Measurements from ENCODE around the gene MPC1L. TPM values are rescaled to one million over a fixed set of nuclear protein-coding genes. Genes with fewer than 3 reads are reported as not detected.
A peak's percentile ranks its signal among the peaks of the same experiment; 100 is the strongest.
"Not testable (repeated sequence)": the region's sequence is repeated elsewhere in the genome, so short reads cannot be mapped to it uniquely, and the experiment has no call there.

The MPC1L gene
- polyA plus RNA-seq (not detected in 3 replicates), polyA minus RNA-seq (not detected in 3 replicates)
- not detected for polyA plus RNA-seq (2011; ENCODE audit: low read depth)
- polyA plus RNA-seq (2011; cell fraction: cytosol; rRNA removed): not detected in 2 replicates
- polyA plus RNA-seq (2011; cell fraction: nucleus; rRNA removed): not detected in 2 replicates
- polyA plus RNA-seq (2012; ENCODE audit: low replicate concordance): not detected in 2 replicates
- polyA minus RNA-seq (2011; cell fraction: cytosol; rRNA and poly(A)+ RNA removed): not detected
- polyA minus RNA-seq (2011; cell fraction: nucleus; rRNA and poly(A)+ RNA removed): not detected in 2 replicates

GRCh38 chrX:40623139-40623536 is at the start of gene MPC1L:
MPC1L (plus strand) TSS chrX:40623428; CDS start chrX:40623566, 138 bp downstream.
- DNase-seq (ENCODE audit: low read depth, low spot score) (no peak), FAIRE-seq (no peak)
- H2AFZ ChIP-seq (ENCODE audit: control insufficient read depth, low read length): no peak within 1 kb of the TSS
- no peak within 1 kb of the TSS for H3K4me2 ChIP-seq (ENCODE audit: control insufficient read depth, extremely low read depth, insufficient read depth, low read depth, low read length)
- H3K36me3 ChIP-seq (ENCODE audit: control insufficient read depth in 2 of 2, extremely low read depth in 1 of 2, insufficient read depth in 2 of 2, low read length in 2 of 2): peaks cover 0 to 2% of the 10 kb centered on the region in 2 experiments
- H3K79me2 ChIP-seq (ENCODE audit: control insufficient read depth, insufficient read depth, low read length): no peaks in the 10 kb centered on the region
- H3K9me1 ChIP-seq (ENCODE audit: control insufficient read depth, extremely low read depth, insufficient read depth, low read length): no peaks in the 10 kb centered on the region
- H3K4me3 ChIP-seq (ENCODE audit: control insufficient read depth in 2 of 3, extremely low read depth in 1 of 3, insufficient read depth in 2 of 3, low read depth in 1 of 3, low read length in 3 of 3): no peak within 1 kb of the TSS
- H3K27me3 ChIP-seq (ENCODE audit: control insufficient read depth, extremely low read depth, insufficient read depth, low read length): no peaks in the 10 kb centered on the region
- H3K27ac ChIP-seq (ENCODE audit: control insufficient read depth, insufficient read depth, low read length): no peak within 1 kb of the TSS
- no peaks in the 10 kb centered on the region for H4K20me1 ChIP-seq (ENCODE audit: control insufficient read depth, extremely low read depth, insufficient read depth, low read length)
- H3K4me1 ChIP-seq (ENCODE audit: control insufficient read depth, extremely low read depth, insufficient read depth, low read length): no peaks in the 10 kb centered on the region
- H3K9me3 ChIP-seq (ENCODE audit: control insufficient read depth, low read depth, low read length): no peaks in the 10 kb centered on the region
- TF ChIP-seq CTCF (optimal IDR thresholded peaks at IDR 0.05 in 1 of 3, IDR thresholded peaks at IDR 0.05 in 1 of 3, conservative IDR thresholded peaks at IDR 0.05 in 1 of 3; ENCODE audit: extremely low read depth in 1 of 3, insufficient read depth in 2 of 3, low read length in 3 of 3): no peak
- dilution Hi-C loops (cut with MboI; ENCODE audit: extremely low pct_ligation_motif_present, low sequenced_read_pairs): no loop called here
- H3K9ac ChIP-seq (ENCODE audit: control insufficient read depth, extremely low read depth, insufficient read depth, low read length): no peak within 1 kb of the TSS

- no peaks in the 10 kb centered on the region for H3K4me1 ChIP-seq (ENCODE audit: control insufficient read depth, extremely low read depth, insufficient read depth, low read length)
- dilution Hi-C loops (cut with MboI; ENCODE audit: extremely low pct_ligation_motif_present, low sequenced_read_pairs): no loop called here
- H3K4me2 ChIP-seq (ENCODE audit: control insufficient read depth, extremely low read depth, insufficient read depth, low read depth, low read length): no peak overlapping the region
- DNase-seq (ENCODE audit: low read depth, low spot score) (no peak), FAIRE-seq (no peak)
- H3K27me3 ChIP-seq (ENCODE audit: control insufficient read depth, extremely low read depth, insufficient read depth, low read length): peaks cover 5% of the 10 kb centered on the region
- no peaks in the 10 kb centered on the region for H3K9me3 ChIP-seq (ENCODE audit: control insufficient read depth, low read depth, low read length)
- no peak for TF ChIP-seq EZH2 (IDR thresholded peaks at IDR 0.05; ENCODE audit: low read length)
- peak; percentile 53 to 90 (median 60) for TF ChIP-seq CTCF (optimal IDR thresholded peaks at IDR 0.05 in 1 of 3, IDR thresholded peaks at IDR 0.05 in 1 of 3, conservative IDR thresholded peaks at IDR 0.05 in 1 of 3; ENCODE audit: extremely low read depth in 1 of 3, insufficient read depth in 2 of 3, low read length in 3 of 3)
- no peak overlapping the region for H3K4me3 ChIP-seq (ENCODE audit: control insufficient read depth in 2 of 3, extremely low read depth in 1 of 3, insufficient read depth in 2 of 3, low read depth in 1 of 3, low read length in 3 of 3)
- H4K20me1 ChIP-seq (ENCODE audit: control insufficient read depth, extremely low read depth, insufficient read depth, low read length): no peaks in the 10 kb centered on the region
- H3K27ac ChIP-seq (ENCODE audit: control insufficient read depth, insufficient read depth, low read length): no peak overlapping the region
- H3K9me1 ChIP-seq (ENCODE audit: control insufficient read depth, extremely low read depth, insufficient read depth, low read length): no peaks in the 10 kb centered on the region
- no peak overlapping the region for H2AFZ ChIP-seq (ENCODE audit: control insufficient read depth, low read length)
- H3K79me2 ChIP-seq (ENCODE audit: control insufficient read depth, insufficient read depth, low read length): no peaks in the 10 kb centered on the region
- H3K36me3 ChIP-seq (ENCODE audit: control insufficient read depth in 2 of 2, extremely low read depth in 1 of 2, insufficient read depth in 2 of 2, low read length in 2 of 2): no peaks in the 10 kb centered on the region
- H3K9ac ChIP-seq (ENCODE audit: control insufficient read depth, extremely low read depth, insufficient read depth, low read length): no peak overlapping the region
These were observed 49.5 kb upstream of the MPC1L start for GRCh38 chrX:40573763-40574162.

- H3K9me1 ChIP-seq (ENCODE audit: control insufficient read depth, extremely low read depth, insufficient read depth, low read length); FAIRE-seq; H3K27ac ChIP-seq (ENCODE audit: control insufficient read depth, insufficient read depth, low read length); H3K9me3 ChIP-seq (ENCODE audit: control insufficient read depth, low read depth, low read length); H3K79me2 ChIP-seq (ENCODE audit: control insufficient read depth, insufficient read depth, low read length); H3K27me3 ChIP-seq (ENCODE audit: control insufficient read depth, extremely low read depth, insufficient read depth, low read length); H3K4me1 ChIP-seq (ENCODE audit: control insufficient read depth, extremely low read depth, insufficient read depth, low read length); dilution Hi-C loops (cut with MboI; ENCODE audit: extremely low pct_ligation_motif_present, low sequenced_read_pairs); H3K9ac ChIP-seq (ENCODE audit: control insufficient read depth, extremely low read depth, insufficient read depth, low read length); H2AFZ ChIP-seq (ENCODE audit: control insufficient read depth, low read length); H3K4me2 ChIP-seq (ENCODE audit: control insufficient read depth, extremely low read depth, insufficient read depth, low read depth, low read length); DNase-seq (ENCODE audit: low read depth, low spot score); H3K36me3 ChIP-seq (ENCODE audit: control insufficient read depth in 2 of 2, extremely low read depth in 1 of 2, insufficient read depth in 2 of 2, low read length in 2 of 2); H4K20me1 ChIP-seq (ENCODE audit: control insufficient read depth, extremely low read depth, insufficient read depth, low read length); H3K4me3 ChIP-seq (ENCODE audit: control insufficient read depth in 2 of 3, extremely low read depth in 1 of 3, insufficient read depth in 2 of 3, low read depth in 1 of 3, low read length in 3 of 3): not testable (repeated sequence)
These were observed 47.8 kb upstream of the MPC1L start for GRCh38 chrX:40575411-40575810.
